LNCAP (cell line): ENCODE measurements around the gene DOK1.

Experiments
- TF ChIP-seq, protein P1 (sequence below): fragments of 450-650 bp; IDR thresholded peaks from 2 replicates; pipeline ENCODE4 v1.5.1; 2017; ENCODE audit warnings: mild to moderate bottlenecking

DOK1 gene

DNA sequence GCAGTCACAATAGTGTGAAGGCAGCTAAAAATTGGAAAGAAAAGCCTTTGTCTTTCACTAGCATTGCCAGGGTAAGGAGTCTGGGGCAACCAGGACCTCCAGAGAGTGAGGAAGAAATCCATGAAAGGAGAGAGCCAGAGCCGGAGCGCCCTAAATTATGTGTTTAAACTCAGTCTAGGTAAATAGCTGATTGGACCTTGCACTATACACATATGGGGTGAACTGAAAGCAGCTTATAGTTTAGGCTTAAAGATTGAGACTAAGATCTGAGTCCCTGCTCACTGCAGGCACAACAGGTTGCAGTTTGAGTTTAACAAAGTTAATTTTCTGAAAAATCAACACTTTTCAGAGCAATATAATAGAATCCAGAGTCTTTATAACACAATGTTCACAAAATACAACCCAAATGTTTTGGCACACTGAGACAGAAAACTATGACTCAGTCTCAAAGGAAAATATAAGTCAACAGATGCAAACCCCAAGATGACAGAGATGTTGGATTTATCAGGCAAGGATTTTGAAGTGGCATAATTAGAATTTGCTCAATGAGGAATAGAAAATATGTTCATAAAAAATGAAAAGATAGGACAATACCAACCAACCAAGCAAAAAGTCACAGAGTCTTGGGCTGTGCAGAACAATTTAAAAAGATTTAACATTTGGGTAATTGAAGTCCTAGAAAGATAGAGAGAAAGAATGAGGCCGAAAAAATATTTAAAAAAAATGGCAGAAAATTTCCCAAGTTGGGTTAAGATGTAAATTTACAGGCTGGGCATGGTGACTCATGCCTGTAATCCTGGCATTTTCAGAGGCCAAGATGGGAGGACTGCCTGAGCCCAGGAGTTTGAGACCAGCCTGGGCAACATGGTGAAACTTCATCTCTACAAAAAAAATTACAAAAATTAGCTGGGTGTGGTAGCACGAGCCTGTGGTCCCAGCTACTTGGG, 39.6 kb downstream of the DOK1 start:
- TF ChIP-seq, protein P1, sequence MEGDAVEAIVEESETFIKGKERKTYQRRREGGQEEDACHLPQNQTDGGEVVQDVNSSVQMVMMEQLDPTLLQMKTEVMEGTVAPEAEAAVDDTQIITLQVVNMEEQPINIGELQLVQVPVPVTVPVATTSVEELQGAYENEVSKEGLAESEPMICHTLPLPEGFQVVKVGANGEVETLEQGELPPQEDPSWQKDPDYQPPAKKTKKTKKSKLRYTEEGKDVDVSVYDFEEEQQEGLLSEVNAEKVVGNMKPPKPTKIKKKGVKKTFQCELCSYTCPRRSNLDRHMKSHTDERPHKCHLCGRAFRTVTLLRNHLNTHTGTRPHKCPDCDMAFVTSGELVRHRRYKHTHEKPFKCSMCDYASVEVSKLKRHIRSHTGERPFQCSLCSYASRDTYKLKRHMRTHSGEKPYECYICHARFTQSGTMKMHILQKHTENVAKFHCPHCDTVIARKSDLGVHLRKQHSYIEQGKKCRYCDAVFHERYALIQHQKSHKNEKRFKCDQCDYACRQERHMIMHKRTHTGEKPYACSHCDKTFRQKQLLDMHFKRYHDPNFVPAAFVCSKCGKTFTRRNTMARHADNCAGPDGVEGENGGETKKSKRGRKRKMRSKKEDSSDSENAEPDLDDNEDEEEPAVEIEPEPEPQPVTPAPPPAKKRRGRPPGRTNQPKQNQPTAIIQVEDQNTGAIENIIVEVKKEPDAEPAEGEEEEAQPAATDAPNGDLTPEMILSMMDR: no peak

- TF ChIP-seq, protein P1: no peak
Observed at GRCh38 chr2:74596584-74596983, 42.1 kb downstream of the DOK1 start.

DNA sequence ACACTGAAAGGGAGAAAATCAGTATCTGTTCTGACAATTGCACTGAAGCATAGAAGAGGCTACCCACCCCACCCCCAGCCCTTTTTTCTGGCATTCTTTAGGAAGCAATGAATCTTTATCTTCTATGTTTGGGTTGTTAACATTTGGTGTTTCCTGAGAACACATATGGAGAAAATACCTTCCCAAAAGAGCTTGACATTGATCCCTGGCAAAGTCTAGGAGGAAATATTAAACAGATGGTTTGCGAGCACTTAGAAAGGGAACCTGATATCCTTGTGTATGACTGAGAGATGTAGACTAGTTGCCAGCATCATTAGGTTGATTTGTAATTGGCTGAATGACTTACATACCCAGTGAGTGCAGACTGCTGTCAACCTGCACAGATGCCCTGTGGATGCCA, 42.9 kb downstream of the DOK1 start:
- TF ChIP-seq, protein P1: no peak

- TF ChIP-seq, protein P1: no peak
Observed at GRCh38 chr2:74599676-74600075, 45.2 kb downstream of the DOK1 start.

- TF ChIP-seq, protein P1: no peak
Observed at GRCh38 chr2:74602586-74603281, 48.2 kb downstream of the DOK1 start.

- TF ChIP-seq, protein P1: no peak
Observed at GRCh38 chr2:74603282-74604000, 48.9 kb downstream of the DOK1 start.

DNA sequence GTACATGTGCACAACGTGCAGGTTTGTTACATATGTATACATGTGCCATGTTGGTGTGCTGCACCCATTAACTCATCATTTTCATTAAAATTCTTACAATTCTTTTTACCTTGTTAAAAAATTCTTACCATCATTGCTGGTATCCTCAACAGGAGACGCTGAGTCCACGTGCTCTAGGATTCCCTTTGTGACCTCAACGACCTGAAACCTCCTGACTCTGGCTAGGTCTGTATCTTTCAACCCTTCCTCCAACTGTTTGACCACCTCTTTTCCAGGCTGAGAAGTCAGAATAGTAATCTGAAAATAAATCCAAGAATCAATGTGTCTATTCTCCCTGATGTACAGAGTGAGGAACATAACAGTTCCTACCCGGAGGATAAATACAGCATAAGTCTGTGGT, 52.4 kb downstream of the DOK1 start:
- TF ChIP-seq, protein P1: no peak
